Cerebellar nuclear complex (tissue), 1 donor: ENCODE results near the gene CDC42BPG.
A peak's percentile ranks its signal among the peaks of the same experiment; 100 is the strongest.
"Not testable (repeated sequence)": the region's sequence is repeated elsewhere in the genome, so short reads cannot be mapped to it uniquely, and the experiment has no call there.

Source experiments
- DNase-seq, 2 experiments: peaks; one replicate each; lab custom pipeline; 2025; lab: John Stamatoyannopoulos, UW

CDC42BPG gene

GRCh38 chr11:64849598-64850356 is 5.3 kb upstream of the CDC42BPG start:
- no peak for DNase-seq

- DNase-seq: no peak
Measured at GRCh38 chr11:64848826-64849597, 4.6 kb upstream of the CDC42BPG start.

GRCh38 chr11:64848214-64848825 is 3.9 kb upstream of the CDC42BPG start:
- no peak for DNase-seq

GRCh38 chr11:64846998-64847666 is 2.7 kb upstream of the CDC42BPG start:
- peak in 1 of 2 experiments; percentile 91 for DNase-seq

GRCh38 chr11:64845776-64846129 is 1.3 kb upstream of the CDC42BPG start:
- DNase-seq: not testable (repeated sequence)

GRCh38 chr11:64845129-64845775 is 799 bp upstream of the CDC42BPG start:
- no peak for DNase-seq

DNA sequence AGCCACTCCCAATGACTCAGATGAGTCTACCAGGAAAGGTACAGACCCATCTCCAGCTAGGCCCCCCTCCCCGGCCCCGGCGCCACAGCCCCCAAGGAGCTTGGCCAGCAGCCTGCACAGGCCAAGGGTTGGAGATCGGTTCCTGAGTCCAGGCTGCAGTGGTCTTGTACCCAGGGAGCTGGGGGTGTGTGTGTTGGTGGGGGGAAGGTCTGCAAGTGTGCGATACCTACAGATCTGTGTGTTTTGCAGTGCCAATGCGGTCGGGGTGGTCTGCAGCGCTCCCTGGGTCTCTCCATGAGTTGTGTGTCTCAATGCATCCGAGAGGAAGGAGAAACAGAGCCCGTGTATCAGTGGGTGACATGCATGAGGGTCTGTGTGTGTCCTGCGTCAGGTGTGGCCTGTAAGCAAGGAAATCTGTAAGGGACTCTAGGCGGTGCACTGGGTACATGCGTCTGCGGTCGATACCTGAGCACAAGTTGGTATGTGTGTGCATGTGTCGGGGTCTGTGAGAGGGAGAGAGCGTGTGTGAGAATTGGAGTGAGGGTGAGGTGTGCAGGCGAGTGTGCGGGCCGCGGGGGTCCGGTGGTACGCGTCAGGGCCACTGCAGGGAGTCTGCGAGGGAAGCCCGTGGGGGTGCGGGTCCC is 645 bp downstream of the CDC42BPG start:
- DNase-seq: no peak

GRCh38 chr11:64842851-64843685 is 1.4 kb downstream of the CDC42BPG start:
- DNase-seq: no peak

- DNase-seq: no peak
Measured at GRCh38 chr11:64842366-64842759, 2.1 kb downstream of the CDC42BPG start.

DNA sequence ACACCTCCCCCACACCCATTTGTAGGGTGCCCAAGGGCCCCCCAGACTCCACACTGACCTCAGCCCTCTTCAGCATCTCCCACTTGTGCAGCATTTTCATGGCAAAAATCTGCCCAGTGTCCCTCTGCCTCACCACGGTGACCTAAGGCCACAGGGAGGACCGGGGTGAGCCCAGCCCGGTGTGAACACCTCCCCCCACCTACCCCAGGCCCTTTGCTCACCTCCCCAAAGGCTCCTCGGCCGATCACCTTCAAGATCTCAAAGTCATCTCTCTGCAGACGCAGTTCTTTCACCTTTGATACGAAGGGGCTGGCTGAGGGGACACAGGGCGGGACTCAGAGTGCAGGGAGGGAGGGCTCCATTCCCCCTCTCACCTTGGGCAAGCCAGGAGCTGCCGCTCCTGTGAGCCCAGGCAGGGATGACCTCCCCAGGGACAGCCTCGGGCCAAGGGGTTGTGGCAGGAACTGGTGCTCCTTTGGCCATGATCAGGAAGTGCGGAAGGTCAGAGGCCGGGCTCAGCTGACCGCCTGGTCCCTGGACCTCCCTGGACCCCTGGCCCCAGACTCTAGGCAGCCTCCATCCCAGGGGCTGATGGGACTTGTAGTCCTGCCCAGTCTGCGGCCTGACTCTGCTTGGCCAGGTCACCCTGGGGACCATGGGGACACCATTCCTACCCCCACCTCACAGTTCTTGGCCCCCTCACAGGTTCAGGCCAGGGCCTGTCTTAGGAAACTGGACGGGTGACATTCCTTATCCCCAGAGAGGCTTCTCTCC is 2.7 kb downstream of the CDC42BPG start:
- DNase-seq: no peak

DNA sequence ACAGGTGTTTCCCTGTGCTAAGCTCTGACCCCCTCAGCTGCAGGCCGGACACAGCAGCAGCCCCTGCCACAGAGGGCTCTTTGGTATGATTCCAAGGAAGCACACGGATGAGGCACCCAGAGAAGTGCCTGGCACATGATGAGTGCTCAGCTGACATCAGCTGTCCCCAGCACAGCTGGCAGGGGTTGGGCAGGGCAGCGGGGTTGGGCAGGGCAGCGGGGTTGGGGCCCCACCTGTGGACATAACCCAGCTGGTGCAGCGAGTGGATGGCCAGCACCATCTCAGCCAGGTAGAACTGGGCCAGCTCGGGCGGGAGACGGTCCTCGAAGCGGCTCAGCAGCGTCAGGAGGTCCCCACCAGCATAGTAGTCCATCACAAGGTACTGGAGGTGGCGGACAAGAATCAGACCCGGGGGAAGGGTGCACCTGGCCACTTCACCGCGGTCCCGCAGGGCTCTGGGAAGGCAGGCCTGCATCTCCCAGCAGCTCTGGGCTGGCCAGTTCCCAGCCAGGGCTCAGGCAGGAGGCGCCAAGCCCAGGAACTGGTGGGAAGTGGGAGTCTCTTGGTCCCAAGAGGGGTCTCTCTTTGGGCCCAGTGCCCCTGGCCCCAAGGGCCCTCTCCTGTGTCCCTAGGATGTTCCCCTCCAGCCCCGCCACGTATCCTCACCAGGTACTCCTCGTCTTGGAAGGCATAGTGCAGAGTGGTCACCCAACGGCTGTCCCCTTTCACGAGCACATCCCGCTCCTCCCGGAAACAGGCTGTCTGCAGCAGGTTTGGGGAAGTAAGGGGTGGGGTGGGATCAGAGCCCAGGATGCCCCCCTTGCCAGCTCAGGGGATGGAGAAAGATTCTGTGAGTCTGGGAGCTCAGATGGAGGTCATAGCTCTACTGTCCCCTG is 4.3 kb downstream of the CDC42BPG start:
- no peak for DNase-seq

- DNase-seq: no peak
Measured at GRCh38 chr11:64839335-64839734, 5.1 kb downstream of the CDC42BPG start.

DNA sequence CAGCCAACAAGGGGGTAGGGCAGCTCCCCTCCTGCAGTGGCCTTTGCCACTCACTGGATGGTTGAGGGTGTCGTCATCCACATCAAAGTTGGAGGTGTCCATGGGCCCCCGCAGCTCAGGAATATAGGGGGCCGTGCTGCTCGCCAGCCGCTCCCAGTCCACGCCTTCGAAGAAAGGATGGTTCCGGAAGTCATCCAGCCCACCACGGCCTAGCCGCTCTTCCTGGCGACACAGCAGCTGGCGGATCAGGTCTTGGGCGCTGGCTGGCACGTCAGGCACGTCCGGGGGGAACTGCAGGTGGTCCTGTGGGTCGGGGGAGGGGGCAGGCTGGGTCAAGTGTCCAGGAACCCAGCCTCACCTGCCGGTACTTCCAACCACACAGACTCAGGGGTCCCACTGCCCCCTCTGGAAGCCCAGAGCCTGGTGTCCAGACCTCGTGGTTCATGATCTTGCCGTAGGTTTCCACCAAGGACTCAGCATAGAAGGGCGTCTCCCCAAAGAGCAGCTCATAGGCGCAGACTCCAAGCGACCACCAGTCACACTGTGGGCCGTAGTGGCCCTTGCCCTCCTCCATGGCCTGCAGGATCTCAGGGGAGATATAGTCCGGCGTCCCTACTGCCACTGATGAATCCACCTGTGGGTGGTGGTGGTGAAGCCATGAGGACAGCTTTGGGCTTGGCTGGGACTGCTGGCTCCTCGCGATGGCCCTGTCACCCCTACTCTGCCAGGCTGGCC is 5.7 kb downstream of the CDC42BPG start:
- DNase-seq: no peak

DNA sequence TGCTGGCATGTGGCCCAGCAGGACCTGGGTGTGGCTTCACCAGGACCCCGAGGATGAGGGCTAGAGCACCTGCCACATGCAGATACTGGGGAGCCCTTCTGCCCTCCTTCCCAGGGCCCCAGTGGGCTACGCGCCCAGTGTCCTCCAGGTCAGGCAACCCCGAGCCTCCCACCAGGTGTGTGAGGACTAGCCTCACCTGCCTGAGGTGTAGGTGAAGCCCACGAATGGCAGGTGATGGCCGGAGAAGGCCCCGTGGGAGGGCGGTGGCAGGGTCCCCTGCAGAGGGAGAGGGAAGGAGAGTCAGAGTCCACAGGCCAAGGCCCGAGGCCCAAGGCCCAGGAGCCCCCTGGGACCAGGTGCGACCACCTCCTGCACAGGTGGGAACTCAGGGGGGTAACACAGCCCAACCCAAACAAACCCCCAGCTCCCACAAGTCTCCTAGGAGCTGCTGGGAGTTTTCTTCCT is 6.5 kb downstream of the CDC42BPG start:
- no peak for DNase-seq

- no peak for DNase-seq
Measured at GRCh38 chr11:64836448-64837072, 7.9 kb downstream of the CDC42BPG start.

DNA sequence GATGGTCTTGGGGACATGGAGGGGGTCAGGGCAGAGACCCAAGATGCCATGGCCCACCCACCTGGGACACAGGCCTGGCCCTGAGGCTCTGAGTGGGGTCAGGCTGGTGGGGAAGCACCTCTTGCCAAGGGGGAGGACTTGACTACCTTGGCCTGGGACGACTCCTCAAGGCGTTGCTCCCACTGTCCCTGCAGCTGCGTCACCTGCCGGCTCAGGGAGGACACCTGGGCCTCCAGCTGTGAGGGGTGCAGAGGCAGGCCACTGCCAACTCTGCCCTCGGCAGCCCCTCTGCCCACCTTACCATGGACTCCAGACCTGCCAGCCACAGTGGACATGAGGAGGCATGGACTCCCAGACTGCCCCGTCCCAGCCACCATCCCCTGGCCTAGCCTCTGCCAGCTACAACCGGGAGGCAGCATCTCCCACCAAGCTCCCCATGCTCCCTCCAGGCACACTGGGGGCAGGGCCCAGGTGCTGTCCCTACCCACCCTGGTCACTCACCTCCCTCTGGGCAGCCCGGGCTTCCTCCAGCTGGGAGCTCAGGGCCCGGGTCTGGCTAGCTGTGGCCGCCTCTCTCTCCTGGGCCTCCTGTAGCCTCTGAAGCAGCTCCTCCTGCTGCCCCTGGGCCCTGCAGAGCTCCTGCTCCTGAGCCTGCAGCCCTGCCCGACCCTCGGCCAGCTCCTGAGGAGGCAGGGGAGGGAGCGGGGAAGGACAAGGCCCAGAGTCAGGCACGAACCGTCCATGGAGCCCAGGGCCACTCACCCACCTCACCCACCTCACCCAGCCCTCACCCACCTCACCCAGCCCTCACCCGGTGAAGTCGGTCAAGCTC is 8.6 kb downstream of the CDC42BPG start:
- no peak for DNase-seq
